HG03139 (cell line): Measurements from ENCODE around the gene CSNK1A1L.

Experiments used
- ATAC-seq: cut with Tn5 transposase; IDR thresholded peaks from one replicate; pipeline ENCODE4 v1.9.1; 2021; ENCODE audit not compliant: unreplicated experiment

The CSNK1A1L gene

DNA sequence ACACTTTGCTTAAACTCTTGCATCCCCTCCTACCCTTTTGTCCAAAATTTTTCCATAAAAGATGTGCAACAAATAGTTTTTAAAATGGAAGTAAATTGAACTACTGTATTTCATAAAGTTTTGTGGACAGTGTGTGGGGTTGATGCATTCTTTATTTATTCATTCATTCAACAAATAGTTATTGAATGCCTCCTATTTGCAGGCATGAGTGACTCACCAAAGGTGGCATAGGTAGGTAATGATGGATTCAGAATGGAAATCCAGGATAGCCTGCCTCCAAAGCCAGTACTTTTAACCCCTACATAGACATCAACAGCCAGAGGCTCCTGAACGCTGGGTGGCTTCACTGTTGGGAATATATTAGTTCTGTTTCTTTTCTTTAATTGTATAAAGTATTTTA is 2.4 kb upstream of the CSNK1A1L start:
- no peak for ATAC-seq

DNA sequence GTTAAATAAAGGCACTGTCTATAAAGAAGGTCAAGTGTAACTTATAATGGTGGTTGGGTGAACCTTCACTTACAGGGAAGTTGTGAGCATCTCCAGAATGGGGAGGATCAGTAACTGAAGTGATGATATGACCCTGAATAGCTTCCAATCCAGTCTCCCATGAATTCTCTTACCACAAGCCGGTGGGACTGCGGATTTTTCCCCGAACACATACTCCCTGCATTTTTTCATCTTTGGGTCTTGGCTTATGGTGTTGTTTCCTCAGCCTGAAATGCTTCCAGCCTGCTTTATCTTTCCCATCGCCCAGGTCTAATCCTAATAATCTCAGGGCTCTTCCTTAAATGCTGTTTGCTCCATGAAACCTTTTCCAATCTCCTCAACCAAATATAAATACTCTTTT is 2.0 kb upstream of the CSNK1A1L start:
- no peak for ATAC-seq

DNA sequence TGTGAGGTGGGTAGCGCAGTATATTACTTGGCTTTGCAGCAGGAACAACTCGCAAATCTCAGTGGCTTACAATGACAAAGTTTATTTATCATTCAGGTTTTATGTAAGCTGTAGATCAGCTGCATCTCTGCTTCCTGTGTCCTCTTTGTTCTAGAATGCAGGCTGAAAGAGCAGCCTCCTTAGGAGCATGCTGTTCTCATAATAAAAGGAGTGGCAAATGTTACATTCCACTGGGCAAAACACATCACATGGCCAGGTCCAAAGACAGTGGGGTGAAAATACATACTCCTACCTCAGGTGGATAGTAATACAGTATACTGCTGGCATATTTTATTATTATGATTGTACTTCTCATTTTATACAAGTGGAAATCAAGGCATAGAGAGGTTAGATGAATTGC is 1.2 kb upstream of the CSNK1A1L start:
- no peak for ATAC-seq

DNA sequence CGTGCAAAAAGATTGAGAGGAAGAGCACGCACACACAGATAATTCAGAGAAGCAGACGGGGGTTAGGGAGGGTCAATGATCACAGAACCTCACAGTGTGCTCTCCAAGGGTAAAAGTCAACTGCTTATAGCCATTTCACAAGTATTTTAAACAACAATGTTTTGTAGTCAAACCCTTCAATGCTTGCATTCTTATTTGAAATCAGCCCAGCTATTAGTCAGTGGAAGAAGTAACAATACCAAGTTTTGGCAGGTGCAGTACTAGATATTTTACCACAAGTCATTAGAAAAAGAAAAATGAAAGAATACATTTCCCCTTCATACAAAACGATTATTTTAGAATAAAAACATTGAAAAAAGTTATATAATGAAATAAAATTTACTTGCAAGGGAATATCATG is 2.6 kb downstream of the CSNK1A1L start:
- ATAC-seq: no peak

DNA sequence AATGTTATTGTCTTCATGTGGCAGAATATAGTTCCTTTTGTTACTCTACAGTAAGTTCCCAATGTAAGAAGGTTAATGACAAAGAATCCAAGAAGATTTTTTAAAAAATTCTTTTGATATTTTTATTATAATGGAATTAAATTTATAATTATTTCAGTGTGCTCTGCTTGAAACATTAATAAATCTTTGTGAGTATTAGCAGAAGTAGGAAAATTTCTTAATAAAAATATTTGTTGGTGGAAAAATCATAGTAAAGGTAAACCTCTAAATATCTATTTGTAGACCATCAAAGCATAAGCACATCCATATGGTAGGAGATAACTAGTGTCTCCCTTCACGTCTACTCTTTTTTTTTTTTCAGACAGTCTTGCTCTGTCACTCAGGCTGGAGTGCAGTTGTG is 4.3 kb downstream of the CSNK1A1L start:
- ATAC-seq: no peak

DNA sequence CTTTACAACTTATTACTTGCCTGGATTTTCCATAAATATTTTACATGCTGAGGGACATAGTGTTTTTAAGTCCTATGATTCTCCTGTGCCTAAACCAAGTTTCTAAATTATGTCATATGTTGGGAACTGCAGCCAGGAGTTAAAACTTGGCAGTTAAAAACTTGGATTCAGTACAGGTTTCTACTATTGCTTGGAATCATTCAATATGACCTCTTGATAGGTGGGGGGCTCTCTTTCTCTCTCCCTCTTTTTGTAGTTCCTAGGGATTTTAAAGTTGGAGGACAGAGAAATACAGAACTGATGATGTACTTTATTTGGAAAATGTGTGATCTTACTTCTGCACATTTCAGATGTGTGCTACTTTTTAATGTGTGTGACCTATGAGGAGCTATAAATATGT is 4.7 kb downstream of the CSNK1A1L start:
- no peak for ATAC-seq

DNA sequence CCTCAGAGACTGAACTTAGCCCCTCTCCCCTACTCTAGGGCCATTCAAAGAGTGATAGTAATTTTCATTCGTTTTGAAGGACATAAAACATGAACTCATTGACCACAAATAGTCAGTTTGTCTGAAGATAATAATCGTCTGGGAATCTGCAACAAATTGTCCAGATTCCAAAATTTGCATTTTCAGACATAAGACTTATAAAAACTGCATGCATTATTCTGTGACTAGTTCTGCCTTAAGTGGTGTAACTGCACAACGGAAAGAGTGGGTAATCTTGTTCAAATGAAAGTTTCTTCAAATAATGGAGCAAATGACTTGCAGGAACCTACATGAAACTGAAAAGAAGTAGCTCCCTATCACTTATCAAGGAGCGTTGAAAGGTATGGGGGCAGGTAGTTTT is 8.4 kb downstream of the CSNK1A1L start:
- no peak for ATAC-seq

DNA sequence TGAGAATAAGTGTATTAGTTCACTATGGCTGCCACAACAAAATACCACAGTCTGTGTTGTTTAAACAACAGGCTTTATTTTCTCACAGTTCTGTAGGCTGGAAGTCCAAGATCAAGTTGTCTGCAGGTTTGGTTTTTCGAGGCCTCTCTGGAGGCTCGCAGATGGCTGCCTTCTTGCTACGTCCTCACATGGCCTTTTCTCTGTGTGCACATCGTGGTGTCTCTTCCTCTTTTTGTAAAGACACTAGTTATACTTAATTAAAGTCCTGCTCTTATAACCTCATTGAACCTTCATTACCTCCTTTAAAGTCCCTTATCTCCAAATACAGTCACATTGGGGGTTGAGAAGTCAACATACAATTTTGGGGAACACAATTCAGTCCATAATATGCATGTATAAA is 10.6 kb downstream of the CSNK1A1L start:
- no peak for ATAC-seq

DNA sequence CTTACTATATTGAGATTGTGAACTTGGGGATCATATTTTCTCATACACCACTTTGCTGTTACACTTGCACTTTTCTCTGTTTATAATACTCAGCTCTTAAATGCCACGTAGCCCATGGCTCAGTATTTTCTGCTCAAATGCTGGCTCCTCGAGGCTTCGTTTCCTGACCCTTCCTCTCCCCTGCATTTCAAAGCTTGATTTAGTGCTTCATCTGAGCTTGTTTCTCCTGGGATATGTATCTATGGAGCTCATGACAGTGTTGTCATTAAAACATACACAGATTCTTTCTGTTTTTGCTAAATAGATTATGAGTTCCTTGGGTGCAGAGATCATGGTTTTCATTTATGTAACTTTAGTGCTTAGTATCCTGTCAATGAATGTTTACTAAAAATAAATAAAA is 11.4 kb downstream of the CSNK1A1L start:
- ATAC-seq: no peak

DNA sequence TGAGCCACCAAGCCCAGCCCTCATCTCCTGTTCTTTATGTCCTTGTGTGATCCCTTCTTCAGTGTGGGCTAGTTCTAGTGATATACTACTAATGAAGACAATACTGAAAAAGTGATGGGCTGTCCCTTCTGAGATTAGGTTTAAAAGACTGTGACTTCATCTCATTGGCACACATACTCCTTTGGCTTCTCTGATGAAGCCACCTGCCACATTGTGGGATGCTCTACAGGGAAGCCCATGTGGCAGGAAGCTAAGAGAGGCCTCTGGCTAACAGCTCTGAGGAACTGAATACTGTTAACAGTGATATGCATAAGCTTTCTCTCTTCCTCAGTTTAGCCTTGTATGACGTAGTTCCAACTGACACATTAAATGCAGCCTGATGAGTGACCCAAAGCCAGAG is 13.6 kb downstream of the CSNK1A1L start:
- ATAC-seq: no peak

DNA sequence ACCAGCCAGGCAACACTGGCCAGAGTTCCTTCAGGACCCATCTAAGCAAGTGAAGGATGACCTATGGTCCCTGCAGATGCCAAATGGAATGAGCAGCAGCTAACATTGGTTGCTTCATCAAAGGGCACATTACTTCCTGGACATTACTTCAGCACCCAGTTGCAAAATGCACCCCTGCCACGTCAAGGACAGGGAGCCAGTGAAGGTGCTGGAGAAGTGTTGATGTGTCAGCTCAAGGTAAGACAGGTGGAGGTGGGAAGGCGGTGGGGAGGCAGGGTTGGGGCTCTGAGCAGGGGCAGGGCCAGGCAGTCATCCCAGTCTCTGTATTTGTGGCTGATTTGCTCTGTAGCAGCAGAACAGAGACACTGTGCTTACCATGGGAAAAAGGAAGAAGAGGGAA is 14.6 kb downstream of the CSNK1A1L start:
- no peak for ATAC-seq

DNA sequence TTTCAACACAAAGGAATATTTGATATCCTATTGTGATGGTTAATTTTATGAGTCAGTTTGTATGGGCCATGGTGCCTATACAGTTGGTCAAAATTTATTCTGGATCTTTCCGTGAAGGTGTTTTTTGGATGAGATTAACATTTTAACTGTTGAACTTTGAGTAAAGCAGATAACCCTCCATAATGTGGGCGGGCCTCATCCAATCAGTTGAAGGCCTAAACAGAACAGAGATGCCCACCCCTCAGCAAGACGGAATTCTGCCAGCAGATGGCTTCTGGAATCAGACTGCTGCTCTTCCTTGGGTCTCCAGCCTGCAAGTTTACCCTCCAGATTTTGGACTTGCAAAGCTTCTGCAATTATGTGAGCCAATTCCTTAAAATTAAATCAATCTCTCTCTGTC is 16.0 kb downstream of the CSNK1A1L start:
- no peak for ATAC-seq

DNA sequence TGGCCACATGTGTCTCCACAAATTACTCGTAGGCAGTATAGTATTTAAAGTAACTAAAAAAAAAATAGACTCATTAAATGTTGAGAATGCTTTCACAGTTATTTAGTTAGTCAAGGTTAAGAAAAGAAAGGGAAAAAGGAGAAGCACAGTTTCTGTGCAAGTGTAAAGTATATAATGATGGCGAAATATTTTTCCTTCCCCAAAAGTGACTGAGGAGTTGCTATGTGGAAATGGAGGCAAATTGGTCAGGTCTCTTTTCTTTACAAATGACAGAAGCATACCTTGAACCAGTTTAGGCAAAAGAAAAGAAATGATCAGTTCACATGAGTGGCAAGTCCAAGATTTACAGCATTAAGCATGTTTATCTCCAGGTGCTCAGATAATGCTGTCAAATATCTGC is 18.0 kb downstream of the CSNK1A1L start:
- ATAC-seq: no peak

DNA sequence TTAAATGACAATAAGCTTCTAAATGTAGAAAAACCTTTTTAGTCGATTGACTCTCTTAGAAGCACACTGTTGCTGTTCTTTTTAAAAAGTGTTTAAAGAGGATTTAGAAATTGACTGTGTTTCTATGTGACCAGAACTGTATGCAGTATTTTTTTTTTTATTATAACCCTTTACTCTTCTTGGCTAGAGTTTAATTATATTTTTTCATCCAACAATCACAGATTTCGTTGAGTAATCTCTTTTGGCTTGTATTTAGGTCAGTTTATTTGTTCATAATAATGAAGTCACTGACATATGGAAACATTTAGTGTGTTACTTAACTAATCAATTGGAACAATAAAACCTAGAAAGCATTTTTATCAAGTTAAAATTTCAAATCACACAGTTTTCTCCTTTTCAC is 19.9 kb downstream of the CSNK1A1L start:
- ATAC-seq: no peak

DNA sequence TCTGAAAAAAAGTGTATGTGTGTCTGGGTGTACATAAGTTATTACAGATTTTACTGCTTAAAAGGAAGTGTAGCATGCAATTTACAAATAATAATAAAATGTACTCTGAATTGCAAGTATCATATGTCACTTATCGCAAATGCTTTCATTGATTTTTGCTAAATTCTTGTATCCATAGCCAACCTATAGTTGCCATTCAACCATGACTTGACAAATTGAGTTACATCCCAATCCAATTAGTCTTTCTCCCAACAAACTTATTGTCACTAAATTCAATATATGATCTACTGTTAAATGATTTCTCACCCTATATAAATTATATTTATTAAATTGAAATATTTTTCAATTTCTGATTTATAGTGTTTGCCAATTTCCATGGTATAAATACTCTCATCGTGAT is 28.6 kb downstream of the CSNK1A1L start:
- no peak for ATAC-seq

DNA sequence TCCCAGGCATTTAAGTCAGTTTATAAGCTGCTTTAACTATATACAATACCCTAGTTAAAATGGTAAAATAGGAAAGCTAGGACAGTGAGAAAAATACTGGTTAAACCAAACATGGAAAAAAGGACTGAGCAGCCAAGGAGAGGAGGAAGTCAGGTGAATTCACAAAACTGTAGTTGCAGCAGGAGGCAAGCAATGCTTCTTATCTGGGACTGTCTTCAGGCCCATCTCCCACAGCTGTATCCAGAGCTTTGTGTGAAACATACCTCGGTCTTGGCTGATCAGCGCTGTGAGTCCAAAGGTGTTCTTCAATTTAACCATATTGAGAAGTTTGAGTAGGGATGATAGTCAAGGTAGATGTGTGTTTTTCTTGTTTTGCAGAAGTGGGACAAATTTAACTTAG is 30.3 kb downstream of the CSNK1A1L start:
- no peak for ATAC-seq

DNA sequence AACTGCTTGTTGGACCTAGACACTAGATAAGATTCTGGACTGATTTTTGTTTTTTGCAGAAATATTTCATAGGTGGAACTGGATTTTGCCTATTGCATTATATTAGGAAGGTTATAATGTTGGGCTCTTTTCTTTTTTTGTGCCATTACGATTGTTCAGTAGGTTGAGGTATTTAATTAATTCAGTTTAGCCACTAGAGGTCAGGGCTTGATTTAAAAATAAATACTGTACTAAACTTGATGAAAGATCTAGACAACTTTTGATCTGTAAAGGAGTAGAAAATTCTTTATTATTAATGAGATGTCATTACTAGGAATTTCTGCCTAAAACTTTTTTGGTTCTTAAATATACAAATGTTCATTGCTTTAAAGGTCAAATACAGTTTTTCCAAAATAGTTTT is 30.8 kb downstream of the CSNK1A1L start:
- ATAC-seq: no peak

DNA sequence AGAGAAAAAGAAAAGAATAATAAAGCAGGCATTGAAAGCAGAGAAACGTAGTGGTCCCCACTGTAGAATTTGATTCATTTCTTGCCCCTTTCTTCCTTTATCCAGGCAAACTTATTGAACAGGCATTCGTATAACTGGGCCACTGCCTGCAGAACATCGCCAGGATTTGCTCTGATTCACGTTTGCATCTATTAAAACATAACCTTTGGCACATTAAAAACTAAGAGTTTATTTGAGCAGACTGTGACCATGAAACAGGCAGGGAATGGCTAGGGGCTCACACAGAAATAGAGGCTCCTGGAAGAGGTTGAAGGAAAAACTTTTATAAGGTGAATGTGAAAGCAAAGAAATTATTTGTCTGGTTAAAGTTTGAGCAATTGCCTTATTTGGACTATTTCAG is 33.4 kb downstream of the CSNK1A1L start:
- ATAC-seq: no peak

DNA sequence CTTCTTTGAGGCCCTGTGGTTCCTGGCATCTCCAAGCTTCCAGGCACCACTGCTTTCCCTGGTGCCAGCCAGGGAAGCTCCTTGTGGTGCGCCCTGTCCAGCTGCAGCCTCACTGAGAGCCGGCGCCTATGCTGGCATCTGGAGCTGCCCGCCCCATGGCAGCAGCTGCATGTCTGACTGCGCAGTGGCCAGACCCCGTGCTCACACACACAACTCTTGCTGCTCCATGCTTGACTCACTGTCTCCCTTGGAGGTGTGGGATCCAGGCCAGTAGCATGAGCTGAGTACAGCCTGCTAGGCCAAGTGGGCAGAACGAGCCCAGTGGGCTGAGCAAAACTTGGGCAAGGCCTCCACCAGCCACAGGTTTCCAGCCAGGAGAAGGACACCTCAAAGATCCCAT is 34.5 kb downstream of the CSNK1A1L start:
- ATAC-seq: no peak

DNA sequence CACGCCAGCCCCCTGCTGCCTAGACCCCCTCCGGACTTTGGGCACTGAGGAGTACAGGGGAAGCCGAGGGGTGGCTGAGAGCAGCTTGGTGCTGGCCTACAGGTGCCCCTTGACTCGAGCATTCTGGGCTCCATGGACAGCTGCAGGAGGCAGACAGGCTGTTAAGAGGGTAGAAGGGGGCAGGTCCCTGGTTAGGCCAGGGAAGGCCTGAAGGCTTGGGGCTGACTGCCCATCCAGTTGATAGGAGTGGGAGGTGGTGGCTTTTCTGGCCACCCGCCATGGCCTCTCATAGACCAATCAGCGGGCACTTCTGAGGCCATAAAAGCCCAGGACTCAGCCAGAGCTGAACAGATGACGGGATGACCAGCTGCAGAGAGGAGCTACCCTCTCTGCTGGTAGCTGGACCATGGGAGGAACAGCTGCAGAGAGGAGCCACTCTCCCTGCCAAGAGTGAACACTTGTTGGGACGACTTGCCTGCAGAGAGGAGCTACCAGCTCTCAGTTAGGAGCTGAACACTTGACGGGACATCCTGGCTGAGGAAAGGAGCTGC is 35.2 kb downstream of the CSNK1A1L start:
- no peak for ATAC-seq

DNA sequence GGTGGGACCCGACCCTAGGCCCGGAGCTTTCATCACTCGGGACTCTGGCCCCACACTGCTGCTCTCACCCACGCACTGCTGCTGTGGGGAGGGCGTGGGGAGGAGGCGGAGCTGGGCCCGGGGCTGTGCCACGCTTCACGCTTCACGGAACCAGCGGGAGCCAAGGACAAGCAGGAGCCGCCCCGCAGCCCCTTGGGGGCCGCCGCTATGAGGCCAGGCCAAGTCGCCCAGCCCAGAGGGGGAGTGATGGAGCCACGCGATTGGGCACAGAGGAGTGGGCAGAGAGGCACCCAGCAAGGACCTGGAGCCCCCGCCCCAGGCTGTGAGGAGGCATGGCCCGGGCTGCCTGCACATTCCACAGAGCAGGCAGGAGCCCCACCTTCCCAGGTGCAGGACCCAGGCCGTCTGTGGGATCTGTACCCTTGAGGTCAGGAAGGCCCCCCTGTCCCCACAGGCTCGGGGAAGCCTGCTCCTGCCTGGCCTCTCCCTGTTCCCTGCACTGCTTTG is 35.8 kb downstream of the CSNK1A1L start:
- no peak for ATAC-seq

DNA sequence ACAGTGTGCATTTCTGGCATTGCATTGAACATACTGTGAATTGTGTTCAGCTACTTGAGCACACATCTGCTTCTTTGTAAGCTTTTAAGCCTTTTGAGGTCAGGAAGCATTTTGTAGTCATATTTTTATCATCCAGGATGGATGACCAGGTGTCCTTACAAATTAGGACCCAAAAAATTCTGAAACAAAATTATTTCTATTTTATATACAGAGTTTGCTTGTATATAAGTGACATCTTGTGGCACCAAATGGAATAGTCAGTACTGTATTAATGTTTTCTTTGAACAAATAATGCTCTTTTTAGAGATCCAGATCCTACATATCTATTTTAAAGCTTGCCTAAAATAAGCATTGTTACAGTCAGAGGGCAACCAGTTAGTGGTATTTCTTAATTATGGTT is 36.5 kb downstream of the CSNK1A1L start:
- no peak for ATAC-seq

DNA sequence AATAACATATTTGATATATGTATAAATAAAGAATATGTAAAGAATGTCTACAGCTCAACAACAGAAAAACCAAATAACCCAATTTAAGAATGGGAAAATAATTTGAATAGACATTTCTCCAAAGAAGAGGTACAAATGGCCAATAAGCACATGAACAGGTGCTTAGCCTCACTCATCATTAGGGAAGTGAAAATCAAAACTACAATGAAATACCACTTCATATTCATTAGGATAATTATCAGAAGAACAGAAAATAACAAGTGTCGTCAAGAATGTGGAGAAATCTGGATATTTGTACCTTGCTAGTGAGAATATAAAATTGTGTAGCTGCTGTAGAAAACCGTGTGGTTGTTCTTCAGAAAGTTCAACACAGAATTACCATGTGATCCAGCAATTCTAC is 37.6 kb downstream of the CSNK1A1L start:
- no peak for ATAC-seq
